ENCODE measurements around the gene WWP2.
"Not testable (repeated sequence)": the region's sequence is repeated elsewhere in the genome, so short reads cannot be mapped to it uniquely, and the experiment has no call there.

Gene WWP2

DNA sequence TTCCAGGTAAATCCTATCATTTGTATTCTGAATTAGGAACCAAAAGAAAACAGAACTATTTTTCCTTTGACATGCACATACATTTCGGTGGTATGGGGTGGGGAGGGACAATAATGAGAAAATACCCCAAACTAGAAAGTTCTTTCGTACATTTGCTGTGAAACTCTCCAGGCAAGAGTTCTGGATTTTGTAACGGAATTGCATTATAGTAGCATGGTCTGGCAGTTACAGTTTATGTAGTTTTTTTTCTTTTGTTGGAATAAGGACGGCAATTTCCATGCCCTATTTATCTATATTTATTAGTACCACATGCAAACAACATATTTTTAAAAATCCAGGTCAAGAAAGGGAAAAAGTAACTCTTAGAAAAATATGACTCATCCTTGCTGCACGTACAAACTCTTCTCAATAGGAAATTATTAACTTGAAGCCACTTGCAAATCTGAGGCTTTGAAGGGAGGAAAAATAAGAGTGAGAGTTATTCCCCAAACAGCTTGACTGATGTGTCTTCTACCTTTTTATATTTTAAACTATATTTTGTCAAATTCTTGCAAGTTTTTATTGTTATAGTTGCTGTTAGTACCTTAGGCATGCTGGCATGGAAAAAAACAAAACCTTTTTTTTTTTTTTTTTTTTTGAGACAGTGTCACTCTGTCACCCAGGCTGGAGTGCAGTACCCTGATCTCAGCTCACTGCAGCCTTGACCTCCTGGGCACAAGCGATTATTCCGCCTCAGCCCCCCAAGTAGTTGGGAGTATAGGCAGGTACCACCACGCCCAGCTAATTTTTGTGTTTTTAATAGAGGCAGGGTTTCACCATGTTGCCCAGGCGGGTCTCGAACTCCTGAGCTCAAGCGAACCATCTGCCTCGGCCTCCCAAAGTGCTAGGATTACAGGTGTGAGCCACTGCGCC is 69.3 kb downstream of the WWP2 start:
- DNase-seq = no peak

DNA sequence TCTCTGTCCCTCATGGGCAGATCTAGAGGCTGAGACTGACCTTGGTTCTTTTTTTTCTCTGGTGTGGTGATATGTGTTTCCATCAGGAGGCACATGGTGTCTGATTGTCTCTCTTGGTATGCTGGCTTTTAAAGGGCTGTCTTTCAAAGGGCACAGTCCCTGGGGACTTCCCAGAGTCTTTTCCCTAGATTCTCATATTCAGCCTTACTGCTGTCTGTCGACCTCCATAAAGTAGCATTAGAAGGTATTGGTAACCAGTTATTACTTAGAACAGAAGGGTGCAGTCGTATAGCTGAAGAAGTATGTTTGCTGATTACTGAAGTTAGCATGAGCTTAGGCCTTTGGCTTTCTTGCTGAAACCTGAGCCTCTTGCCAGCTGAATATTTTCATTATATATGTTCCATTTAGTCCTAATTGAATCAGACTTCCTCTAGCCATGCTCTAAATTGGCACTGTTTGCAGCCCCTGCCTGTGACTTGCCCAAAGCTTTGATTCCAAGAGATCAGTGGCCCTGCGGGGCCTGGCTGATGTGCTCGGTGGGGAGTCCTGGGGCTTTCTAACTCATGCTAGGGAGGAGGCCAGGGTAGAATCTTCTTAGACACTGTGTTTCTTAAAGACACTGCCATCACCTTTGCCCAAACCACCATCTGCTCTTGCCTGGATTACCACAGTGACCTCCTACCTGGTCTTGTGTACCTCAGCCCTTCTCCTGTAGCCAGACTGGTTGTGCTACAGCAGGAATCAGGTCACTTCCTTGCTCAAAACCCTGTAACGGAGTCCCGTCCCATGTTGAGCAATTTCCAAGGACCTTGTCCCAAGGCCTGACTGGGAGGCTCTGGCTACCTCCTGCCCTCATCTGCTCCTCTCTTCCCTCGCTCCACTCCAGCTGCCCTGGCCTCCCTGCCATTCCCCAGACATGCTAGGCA is 71.5 kb downstream of the WWP2 start:
- no peak for DNase-seq

DNA sequence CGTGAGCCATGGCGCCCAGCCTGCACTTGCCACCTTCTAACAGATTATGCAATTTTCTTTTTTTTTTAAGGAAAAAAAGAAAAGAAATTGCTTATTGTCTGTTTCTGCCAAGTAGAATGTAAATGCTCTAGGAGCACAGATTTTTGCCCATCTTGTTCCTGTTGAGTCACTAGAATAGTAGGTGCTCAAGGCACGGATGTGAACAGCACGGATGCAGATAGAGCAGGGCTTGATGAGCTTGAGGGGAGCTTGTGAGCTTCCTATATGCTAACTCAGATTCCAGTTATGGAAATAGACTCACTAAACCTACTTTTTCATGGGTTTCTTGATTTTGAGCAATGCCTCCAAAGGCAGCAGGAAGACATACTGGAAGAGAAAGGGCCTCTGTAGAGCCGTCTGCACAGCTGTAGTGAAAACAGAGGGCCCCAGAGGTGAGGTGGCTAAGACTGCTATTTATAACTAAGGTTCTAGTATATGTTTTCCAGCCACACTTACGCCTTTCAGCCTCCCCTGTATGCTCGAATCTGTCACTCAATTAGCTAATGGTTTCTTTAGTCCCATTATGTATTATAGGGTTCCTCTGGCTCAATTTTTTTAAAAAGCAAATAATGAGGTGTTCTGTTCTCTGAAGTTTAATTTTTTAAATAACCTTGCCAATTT is 72.8 kb downstream of the WWP2 start:
- DNase-seq = no peak

GRCh38 chr16:69836257-69836656 is 74.1 kb downstream of the WWP2 start:
- DNase-seq = no peak

DNA sequence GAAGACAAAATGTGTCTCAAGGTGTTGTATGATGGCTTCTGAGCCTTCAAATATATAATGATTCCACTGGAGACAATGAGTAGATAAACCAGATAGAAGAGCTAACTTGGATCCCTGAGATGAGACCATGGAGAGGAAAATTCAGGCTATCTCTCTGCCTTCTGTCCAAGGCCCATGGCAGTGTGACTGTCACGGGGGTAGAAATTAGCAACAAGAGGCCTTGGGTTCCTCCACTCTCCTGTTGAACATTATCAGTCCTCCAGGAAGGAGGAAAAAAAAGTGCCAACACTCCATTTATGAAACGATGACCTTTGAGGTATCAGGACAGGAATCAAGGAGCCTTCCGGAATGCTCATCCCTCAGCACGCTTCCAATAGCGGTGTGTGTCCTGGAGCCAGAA is 75.2 kb downstream of the WWP2 start:
- no peak for DNase-seq

DNA sequence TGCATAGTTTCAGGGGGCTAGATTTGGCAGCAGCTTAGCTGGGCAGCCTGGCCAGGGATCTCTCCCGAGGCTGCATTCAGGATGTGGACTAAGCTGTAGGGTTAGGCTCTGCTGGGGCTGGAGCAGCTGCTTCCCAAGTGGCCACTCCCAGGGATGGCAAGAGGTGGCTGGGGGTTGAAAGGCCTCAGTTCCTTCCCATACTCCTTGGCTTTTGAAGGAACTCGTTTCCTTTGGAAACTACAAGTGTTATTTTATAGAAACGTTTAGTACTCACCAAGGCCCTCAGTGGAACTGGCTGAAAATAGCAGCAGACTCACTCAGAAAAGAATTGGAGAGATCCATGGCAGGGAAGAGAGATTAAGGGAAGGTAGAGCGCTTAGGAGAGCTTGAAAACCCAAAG is 76.4 kb downstream of the WWP2 start:
- DNase-seq = no peak

- DNase-seq = no peak
Observed at GRCh38 chr16:69839240-69839688, 77.1 kb downstream of the WWP2 start.

DNA sequence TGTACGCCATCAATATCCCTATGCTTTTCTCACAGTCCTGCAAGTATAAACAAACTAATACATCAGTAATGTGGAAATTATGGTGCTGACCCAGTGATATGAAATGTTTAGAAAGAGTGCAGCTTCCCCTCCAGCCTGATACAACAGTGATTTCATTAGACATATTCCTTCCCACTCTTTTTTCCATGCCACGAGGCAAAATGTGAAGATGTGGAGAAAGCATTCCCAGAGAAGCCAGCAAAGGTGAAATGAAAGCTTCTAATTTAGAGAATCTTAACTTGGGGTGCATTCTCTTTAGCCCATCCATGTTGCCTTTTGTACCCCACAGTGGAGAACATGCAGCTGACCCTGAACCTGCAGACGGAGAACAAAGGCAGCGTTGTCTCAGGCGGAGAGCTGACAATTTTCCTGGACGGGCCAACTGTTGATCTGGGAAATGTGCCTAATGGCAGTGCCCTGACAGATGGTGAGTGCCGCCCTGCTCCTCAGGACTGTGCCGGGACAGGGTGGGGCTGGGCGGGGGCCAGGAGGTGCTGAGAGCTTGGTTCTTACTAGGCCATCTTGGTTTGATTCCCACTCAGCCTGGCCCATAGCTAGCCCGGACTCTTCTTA is 77.8 kb downstream of the WWP2 start:
- DNase-seq = no peak

- no peak for DNase-seq
Observed at GRCh38 chr16:69840975-69841374, 78.8 kb downstream of the WWP2 start.

- DNase-seq = no peak
Observed at GRCh38 chr16:69844441-69844840, 82.3 kb downstream of the WWP2 start.

DNA sequence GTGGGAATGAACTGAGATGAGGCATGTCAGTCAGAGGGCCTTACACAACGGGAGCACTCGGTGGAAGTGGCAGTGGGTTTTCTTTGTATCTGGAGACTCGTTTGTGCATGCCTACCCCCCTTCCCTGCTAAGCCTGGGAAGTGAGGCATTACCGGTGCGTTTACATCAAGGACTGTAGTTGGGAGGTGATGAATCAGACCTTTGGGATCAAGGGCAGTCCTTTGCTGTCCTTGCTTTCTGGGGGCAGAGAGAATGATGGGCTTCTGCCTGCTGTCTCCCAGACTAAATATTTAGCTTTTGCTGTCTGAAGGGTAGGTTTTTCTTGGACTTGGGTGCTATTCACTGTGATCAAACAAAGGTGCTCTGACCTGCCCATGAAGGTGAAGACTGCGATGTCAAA is 83.0 kb downstream of the WWP2 start:
- DNase-seq = no peak

GRCh38 chr16:69847643-69848042 is 85.5 kb downstream of the WWP2 start:
- no peak for DNase-seq

- no peak for DNase-seq
Observed at GRCh38 chr16:69848637-69849545, 86.8 kb downstream of the WWP2 start.

DNA sequence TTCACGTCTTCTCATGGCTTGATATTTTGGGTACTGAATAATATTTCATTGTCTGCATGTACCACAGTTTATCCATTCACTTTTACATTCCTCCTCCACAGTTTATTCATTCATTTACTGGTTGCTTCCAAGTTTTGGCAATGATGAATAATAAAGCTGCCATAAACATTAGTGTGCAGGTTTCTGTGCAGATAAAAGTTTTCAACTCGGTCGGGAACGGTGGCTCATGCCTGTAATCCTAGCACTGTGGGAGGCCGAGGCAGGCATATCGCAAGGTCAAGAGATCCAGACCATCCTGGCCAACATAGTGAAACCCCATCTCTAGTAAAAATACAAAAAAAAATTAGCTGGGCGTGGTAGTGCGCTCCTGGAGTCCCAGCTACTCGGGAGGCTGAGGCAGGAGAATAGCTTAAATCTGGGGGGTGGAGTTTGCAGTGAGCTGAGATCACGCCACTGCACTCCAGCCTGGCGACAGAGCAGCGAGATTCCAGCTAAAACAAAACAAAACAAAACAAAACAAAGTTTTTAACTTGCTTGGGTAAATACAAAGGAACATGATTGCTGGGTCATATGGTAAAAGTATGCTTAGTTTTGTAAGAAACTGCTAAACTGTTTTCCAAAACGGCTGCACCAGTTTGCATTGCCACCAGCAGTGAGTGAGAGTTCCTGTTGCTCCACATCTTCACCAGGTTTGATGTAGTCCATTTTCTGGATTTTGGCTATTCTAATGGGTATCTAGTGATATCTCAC is 89.5 kb downstream of the WWP2 start:
- DNase-seq = no peak

GRCh38 chr16:69852815-69853214 is 90.7 kb downstream of the WWP2 start:
- DNase-seq = no peak

DNA sequence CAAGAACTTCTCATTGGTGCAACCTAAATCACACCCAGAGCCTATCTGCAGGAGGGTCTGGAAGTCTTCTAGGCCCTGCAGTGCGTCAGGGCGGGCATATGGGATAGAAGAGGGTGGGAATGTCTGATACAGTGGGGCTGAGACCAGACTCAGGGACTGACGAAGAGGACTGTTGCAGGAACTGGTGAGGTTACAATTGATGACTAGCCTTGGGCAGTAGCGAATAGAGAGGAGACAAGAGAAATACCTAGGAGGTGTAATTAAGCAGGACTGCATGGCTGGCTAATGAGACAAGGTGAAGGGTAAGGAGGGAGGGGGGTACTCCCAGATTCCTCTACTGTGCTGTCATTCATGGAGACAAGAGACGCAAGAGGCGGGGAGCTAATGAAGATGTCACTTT is 91.3 kb downstream of the WWP2 start:
- no peak for DNase-seq

- DNase-seq = not testable (repeated sequence)
Observed at GRCh38 chr16:69854776-69855175, 92.6 kb downstream of the WWP2 start.

DNA sequence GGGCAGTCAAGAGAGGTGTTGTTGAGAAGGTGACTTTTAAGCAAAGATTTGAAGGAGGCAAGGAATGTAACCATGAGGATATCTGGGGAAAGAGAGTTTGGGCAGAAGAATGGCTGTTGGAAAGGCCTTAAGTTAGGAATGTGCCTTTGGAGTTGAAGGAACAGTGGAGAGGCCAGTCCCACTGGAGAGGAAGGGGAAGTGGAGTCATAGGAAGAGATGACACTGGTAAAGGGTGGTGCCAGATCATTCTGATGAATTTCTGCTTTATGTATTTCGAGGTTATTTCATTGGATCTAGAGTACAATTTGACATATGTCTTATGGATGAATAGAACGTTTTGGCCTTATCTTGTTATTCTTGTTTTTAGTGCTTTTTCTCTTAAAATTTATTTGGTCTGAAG is 93.5 kb downstream of the WWP2 start:
- no peak for DNase-seq

- DNase-seq = no peak
Observed at GRCh38 chr16:69858191-69859104, 96.3 kb downstream of the WWP2 start.

Data from CD4-positive, alpha-beta T cell treated with Interleukin-4 for 1 hour (primary cell).